Stimulated activated CD4-positive, alpha-beta T cell treated with anti-CD3 and anti-CD28 coated beads, Interleukin-1b, Interleukin-23, amount 100 ng/mL, for 48 hours (primary cell): ENCODE results near the gene ANKS3.

ENCODE experiments used
- DNase-seq: peaks from one replicate; pipeline ENCODE4 v3.0.0-alpha.2; 2020

The ANKS3 gene

DNA sequence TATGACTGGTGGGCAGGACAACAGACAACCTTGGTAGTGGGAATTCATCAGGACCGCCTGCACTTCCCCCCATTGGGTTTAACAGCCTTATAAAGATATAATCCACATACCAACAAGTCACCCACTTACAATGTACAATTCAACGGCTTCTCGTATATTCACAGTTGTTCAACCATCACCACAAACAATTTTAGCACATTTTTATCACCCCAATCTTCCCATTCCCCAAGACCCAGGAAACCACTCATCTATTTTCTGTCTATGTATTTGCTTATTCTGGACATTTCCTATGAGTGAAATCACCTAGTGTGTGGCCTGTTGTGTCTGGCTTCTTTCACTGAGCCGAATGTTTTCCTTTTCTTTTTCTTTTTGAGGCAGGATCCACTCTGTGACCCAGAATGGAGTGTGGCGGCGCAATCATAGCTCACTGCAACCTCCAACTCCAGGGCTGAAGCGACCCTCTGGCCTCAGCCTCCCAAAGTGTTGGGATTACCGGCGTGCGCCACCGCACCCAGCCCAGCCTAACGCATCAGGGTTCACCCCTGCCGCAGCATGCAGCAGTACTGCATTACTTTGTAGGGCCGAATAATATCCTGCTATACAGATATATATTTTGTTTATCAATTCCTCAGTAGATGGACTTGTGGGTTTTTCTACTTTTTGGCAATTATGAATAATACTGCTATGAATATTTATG, 10.9 kb downstream of the ANKS3 start:
- DNase-seq = no peak

DNA sequence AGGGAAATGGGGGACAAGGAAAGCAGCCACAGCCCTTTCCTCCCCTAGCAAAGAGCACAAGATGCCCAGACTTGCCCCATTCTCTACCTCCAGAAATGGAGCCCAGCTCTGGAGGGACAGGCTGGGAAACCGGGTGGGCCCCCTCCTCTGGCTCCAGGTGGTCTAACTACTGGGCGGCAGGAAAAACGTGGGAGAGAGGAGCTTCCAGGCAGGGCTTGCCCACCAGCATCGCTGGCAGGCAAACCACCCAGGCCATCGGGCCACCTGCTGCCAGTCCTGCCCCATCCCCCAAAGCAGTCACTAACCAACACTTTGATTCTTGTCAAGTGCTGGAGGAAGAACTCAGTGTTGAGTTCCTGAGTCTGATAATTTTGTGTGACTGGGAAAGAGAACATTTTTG, 15.6 kb downstream of the ANKS3 start:
- DNase-seq = no peak

DNA sequence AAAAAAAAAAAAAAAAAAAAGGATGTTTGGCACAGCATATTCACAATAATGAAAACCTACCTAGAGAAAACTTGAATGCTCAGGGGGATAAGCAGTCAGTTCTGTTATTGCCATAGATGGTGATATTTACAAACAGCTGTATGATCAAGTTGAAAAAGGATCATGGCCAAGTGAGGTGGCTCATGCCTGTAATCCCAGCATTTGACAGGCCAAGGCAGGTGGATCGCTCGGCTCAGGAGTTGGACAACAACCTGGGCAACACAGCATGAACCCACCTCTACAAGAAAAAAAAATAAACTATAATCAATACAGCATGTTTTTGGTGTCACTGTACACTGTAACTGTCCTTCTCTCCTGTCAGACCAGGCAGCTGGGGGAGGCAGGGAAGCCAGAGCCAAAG, 19.1 kb downstream of the ANKS3 start:
- DNase-seq = no peak

DNA sequence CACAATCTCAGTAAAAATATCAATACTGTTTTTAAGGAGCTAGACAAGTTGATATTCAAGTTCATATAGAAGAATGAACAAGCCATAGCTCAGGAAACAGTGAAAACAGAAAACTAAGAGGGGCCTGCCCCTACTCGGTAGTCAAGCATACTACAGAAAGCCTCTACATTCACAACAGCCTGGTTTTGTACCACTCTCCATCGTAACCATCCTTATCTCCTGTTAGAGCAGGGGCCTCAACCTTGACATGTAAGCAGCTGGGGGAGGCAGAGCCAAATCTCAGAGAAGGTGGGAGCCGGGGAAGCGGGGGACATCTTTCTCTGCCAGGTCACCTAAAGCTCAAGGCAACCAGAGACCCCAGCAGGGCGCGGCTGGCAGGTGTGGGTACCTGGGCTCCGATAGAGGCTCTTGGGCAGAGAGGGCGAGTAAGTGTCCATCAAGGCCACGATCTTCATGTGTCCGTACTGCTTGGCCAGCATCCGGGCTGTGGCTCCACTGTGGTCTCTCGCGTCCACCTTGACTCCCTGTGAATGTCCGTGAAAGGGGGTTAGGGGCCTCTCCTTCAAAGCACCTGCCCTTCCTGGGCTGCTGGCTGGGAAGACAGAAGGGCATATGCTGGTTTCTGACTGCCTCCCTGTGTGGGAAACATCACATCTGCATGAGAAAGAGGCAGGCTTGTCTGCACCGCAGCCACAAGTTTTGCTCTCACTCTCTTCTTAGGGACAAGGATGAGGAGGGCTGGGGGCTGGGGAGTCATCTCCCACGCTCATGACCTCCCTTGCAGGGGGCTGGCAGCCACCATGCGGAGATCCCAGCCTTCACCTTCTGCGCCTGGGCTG, 20.2 kb downstream of the ANKS3 start:
- no peak for DNase-seq

DNA sequence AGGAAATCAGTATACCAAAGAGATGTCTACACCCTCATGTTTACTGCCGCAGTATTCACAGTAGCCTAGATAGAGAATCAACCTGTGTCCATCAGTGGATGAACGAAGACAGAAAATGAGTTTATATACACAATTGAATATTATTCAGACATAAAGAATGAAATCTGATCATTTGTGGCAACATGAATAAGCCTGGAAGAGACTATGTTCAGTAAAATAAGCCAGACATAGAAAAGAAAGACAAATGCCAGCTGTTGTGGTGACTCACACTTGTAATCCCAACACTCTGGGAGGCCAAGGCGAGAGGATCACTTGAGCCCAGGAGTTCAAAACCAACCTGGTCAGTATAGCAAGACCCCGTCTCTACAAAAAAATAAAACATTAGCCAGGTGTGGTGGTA, 24.6 kb downstream of the ANKS3 start:
- DNase-seq = no peak

DNA sequence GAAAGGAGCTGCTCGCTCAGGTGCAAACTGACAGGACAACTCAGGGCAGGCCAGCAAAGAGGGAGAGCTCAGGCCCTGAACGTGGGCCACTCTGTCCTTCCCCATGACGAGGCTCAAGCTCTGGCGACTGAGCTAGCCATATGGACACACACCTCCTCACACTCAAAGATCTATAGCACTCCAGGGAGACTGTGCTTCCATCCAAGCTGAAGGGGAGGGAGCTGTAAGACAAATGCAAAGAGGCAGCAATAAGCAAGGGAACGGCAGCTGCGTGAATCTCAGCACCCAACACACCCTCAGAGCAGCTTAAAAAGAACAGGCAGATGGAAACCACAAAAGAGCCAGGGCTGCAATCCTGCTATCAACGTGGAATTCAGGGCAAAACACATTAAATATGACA, 27.2 kb downstream of the ANKS3 start:
- no peak for DNase-seq

DNA sequence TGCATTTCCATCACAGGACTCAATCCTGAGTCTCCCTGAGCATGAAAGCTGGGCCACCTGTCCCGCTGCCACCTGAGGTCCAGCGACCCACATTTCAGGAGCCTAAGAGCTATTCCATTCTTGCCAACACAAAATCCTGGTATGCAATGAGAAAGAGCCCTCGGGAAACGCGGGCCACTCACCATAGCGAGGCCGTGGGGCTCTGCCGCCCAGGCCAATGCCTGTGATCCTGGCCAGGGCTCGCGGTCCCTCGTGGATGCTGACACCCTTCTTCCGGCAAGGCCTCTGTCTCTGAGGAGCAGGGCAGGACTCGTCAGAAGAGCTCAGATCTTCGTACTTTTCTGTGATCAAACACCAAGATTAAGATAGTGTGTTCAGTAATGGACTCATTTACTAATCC, 29.2 kb downstream of the ANKS3 start:
- DNase-seq = no peak

DNA sequence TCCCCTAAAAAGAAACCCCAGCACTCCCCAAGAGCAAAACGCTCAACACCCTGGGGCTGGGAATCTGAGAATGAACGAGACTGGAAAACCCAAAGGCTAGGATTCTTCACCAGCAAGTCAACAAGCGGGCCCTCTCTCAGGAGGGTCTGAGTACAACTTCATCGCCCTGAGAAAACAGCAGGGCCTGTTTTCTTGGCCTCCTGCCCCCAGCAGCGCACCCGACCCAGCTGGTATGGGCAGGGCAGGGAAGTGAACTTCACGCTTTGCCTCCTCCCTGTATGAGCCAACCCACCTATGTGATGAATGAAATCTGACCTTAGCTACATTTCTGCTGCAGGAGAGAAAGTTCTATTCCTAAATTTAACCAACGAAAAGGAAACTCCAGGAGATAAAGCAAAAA, 29.6 kb downstream of the ANKS3 start:
- DNase-seq = no peak

DNA sequence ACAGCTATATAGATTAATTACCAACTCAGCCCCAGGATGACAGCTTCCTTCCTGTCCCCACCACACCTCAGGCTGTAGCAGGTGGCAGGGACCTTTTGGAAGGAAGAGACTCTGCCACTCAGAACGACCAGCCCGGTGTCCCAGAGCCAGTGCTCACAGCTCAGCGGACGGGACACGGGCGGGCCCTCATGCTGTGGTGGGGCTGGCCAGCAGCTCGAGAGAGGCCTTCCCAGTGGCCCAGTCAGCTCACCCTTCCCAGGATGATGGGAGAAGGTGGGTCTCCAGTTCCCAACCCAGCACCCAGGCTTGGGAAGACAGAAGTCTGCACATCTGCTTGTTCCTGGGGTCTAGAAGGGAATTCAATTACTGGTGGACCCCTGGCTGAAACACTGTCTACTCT, 30.2 kb downstream of the ANKS3 start:
- no peak for DNase-seq

DNA sequence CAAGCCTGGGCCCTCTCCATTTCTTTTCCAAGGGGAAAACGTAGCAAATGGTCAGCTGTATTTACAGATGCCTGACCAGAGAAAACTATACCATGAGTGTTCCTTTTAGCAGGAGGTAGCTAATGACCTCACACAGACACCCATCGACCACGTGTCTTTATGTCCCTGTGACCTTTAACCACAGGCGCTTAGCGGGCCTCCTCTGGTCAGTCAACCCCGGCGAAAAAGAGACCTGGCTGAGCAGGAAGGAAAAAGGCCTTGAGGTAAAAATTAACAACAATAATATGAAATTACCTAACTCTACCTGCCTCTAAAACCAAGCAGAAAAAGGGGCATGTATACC, 31.6 kb downstream of the ANKS3 start:
- no peak for DNase-seq

DNA sequence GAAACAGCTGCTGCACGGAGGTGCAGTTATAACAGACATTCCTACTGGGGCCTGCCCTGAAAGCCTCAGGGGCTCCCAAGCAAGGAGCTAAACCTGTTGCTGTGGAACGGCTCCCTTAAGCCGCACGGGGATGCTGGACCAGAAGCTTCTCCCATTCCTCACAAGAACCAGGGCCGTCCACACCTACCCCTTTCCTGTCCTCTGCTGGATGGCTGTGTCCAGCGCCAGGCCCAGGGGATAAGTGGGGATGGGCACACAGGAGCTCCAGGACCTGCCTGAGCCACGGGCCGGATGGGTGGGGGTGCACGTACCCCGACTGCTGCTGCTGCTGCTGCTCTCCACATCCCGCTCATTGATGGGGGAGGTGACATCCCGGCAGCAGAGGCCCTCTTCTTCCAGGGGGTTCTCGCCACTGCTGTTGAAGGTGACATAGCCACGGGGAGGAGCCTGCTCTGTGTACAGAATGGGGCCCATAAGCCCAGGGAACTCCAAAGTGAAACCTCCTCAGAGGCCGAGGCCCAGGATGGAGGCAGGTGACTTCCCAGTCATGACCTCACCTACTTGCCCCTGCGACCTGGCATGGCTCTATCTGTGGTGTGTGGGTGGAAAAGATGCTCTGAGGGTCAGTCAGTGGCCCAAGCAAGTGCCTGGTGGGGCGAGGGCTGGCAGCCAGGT, 32.1 kb downstream of the ANKS3 start:
- DNase-seq = no peak

DNA sequence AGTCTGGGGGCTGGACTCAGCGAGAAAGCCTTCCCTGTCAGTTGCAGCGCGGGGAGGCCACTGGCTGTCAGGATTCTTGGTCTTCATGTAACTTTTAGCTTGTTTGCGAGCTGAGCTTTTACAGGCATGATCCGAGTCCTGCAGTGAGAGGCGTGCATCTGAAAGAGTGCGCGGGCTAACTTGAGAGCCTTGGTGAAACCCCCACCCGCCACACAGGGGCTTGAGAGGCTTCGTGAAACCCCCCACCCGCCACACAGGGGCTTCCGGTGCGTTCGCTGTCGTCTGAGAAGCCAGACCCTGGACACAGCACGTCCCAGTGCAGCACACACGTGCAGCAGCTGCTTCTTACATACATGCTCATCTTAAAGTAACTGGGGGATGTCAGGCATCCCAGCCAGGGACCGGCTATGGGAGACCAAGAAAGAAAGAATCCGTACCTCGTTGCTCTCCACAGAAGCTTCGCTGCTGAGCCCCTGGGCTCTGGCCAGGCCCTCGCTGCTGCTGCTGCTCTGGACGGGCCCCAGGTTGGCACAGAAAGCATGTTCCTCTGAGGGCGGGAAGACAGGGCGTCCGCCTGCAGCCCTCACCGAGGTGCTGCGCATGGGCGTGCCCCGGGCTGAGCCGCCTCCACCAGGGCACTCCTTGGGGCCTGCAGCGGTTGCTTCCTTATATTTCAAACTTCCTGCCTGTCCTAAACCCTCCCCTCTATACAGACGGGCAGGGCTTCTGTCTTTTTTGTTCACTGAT, 32.9 kb downstream of the ANKS3 start:
- DNase-seq = no peak

DNA sequence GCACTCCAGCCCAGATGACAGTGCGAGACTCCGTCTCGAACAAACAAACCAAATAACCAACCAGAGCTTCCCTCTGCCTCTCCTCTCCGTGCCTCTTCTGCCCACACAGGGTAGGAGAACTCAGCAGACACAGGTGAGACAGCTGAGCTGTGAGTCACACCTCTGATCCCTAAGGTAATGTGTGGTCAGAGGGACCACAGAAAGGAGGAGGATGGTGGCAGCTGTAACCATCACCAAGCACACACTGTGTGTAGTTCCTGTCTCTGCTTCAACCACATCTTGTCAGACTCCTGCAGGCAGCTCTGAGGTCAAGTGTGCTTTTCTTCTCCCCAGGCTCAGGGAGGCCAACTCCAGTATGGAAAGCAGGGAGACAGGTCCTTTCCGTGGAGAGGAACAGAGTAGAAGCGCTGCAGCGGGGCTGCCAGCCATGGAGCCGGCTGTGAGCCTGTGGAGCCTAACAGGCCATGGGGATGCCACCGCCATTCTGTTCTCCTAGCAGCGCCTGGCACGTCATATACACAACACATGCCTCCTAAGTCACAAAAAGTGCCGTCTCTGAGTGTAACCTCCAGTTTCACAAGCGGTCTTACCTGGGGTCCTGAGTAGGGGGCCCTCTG, 33.6 kb downstream of the ANKS3 start:
- DNase-seq = peak; percentile 30

DNA sequence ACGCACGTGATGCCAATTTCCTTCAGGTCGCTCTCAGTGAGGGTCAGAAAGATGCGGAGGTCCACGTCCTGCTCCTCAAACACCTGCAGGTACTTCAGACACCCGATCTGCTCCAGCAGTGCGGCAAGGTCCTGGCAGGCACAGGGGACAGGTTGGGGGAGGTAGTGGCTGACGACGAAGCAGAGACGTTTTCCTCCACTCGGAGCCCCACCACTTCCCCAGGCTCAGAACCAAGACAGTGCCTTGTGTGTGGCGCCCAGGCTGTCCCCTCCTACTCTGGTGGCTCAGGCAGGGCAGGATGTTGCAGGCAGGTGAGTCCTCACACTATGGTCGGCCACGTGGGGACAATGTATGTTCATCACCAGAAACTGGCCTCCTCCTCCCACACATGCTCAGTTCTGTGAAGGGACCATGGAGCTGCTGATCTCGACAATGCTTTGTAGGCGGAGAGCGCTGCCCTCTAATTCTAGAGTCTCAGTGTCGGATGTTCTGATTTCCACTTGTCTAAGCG, 35.0 kb downstream of the ANKS3 start:
- DNase-seq = no peak

DNA sequence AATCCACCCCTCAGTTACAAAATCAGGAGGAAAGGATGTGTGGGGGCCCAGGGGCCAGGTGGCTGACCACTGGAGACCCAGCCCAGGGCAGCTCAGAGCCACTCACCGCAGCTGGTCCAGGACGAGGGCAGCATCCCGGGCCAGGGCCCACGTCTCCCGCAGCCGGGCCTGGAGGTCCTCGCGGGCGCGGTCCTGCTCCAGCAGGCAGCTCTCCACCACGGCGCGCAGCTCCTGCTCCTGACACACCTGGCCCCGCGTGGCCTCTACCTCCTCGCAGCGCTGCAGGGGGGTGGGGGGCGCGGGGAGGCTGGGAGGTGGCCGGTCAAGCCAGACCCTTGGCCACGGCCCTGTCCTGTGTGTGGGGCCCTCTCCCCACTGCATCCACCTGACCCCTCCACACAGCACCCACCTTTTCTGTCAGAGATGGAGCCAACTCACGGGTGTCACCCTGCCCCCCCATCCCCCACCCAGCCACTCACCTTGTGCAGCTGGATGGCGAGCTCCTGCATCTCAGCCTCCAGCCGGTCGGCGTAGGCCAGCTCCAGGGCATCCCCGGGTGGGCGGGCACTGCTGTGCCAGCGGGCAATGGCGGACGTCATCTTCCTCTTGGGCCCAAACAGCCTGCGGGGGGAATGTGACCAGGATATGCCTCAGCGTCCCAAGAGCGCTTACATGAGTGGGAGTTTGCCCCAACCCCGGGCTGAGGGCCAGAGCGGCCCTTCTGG, 35.6 kb downstream of the ANKS3 start:
- no peak for DNase-seq

DNA sequence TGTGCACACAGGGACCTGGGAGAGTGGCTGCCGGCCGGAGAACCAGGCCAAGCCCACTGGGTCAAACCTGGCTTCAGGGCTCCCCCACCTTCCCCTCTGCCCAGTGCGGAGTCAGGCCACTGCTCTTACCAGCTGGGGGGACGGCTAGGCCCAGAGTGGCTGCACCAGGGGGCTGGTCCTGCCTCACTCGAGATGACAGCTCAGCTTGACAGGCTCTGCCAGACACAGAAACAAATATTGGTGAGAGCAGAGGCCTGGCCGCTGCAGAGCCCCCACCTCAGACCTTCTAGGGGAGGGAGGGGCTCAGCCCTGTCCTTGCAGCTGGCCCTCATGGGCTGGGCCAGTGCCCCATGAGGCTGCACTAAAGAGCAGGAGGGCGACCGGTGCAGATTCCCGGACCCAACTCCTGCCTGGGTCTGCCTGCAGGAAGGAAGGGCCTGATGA, 36.2 kb downstream of the ANKS3 start:
- DNase-seq = no peak

DNA sequence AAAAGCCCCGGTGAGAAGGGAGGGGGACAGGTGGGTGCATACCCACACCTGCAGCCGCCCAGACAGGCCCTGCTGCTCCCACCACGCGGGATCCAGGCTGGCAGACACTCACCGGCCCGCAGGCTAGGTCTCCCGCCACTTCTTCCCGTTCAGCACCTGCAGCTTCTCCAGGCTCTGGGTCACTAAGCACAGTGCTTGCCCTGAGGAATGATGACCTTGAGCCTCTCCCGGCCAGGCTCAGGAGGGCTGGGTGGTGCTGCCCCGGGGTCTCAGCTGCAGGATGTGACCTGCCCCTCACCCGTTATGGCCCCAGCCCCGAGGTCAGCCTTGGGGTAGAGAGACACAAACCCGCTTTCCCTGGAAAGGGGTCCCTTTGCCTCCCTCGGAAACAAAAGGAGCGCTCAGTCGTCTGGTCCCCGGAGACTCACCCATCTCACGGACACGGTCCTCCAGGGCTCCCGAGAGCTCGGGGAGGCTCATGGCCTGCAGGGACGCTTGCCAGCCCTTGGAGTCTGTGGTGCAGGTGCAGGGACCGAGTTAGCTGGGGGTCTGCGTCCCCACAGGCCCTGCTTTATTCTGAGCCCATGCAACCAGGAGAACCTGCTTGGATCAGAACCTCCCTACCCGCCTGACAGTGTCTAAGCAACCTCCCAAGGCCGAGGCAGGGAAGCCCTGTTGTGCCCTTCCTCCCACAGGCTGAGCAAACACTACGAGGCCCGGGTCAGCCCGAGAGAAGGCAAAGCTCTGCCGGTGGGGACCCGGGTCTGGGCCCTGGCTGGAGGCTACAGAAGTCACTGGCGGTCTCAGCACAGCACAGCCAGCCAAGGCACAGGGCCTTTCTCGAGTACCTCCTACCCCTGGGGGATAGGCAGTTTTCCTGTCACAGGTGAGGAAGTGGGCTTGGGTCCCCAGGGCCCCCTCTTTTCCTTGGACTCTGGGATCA, 36.9 kb downstream of the ANKS3 start:
- no peak for DNase-seq

DNA sequence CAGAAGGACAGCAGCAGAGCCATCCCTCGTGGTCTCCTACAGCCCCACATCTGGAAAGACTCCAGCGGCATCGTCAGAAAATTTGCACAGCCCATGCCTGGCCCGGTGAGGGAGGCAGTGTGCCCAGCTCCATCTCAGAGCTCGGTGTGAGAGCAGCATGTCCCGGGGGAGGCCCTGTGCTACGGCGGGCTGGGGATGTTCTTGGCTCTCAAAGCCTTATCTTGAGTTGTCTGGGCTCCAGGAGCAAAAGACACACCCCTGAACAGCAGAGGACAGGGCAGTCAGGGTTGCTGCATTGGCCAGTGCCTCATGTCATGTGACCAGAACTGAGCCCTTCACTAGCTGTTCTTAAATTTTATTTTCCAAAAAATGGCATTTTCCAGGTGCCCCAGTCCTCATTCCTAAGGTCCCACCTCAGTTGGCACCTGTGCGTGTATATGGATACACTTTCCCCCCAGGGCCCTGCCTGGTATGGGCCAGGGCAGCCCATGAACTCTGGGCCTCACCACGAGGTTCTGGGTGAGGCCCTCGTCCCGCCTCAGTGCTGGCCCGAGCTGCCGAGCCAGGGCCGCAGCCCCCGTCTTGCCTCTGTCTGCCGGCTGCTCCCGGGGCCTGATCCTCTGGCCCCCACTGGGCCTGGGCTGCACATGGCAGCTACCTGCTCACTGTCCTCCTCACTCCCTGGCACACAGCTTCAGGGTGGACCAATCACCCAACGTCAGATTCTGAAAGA, 37.7 kb downstream of the ANKS3 start:
- no peak for DNase-seq

DNA sequence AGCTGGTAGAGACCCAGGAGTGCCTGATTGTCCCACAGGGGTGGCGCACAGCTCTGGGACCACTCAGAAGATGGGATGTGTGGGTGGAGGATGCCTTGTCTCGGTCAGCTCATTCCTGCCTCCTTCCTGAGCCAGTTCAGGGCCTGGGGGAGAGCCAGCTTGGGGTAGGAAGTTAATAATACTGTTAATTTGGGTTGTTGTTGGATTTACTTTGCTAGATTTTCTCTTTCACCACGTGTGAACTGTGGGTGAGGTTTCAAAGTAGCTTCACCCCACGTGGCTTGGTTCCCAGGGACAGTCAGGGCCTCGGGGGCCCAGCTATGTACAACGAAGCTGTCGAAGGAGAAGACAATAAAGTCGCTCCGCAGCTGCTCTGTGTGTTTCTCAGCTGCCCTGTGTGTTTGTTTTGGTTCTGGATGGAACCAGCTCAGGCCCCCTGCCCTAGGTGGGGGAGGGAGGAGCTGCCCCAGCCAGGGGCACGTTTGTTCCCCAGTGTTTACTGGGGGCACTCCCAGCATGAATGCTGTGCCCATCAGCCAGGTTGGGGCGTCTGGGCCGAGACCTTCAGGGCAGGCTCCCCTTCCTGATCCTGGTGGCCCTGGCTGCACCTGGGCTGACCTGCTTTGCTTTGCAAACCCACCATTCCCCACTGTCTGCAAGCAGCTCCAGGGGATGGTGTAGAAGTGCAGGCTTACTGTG, 38.4 kb downstream of the ANKS3 start:
- DNase-seq = no peak
